NK-92 treated with Interleukin-12 subunit alpha and Interleukin-12 subunit beta, amount 100 ng/mL, for 24 hours (cell line): ENCODE results near the gene ADAMTS3.

Experiments
- DNase-seq: peaks from one replicate; lab custom pipeline; 2025; lab: John Stamatoyannopoulos, UW

The ADAMTS3 gene

DNA sequence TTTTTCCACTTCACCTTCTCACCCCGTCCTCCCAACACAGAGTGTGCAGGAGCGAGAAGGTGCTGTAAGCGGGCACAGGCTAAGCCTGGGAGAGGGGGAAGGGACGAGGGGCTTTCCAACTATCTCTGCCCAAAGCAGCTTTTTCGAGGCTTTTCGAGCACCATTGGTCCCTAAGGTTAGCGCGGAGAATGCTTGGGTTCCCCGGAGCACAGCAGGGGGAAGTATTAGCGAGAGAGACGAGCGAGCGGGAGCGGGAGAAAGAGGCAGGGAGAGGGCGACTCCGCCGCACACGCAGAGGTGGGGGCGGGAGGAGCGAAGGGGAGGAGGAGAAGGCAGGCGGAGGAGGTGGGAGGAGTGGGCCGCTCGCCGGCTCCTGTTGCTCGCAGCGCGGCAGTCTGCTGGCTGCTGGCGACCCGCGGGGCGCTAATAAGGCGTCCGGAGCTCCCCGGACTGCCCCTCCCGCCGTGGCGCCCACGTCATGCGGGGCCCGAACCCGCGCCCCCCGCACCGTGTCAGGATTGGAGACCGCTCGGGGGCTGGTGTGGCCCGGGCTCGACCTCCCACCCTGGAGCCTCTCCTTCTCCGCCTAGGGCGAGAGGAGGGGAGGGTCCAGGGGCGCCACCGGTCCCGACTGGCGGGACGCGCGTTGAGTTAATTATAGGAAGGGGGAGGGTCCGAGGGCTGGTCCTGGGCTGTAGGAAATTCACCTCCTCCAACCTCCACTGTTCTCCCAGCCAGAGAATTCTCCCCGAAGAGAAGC is at the start of gene ADAMTS3:
ADAMTS3 (minus strand) TSS at position 263 of the 760 bp plus-strand sequence. CDS start 459 bp downstream, outside the sequence.
- no peak for DNase-seq

- no peak for DNase-seq
Observed at GRCh38 chr4:72613959-72614358, 44.9 kb upstream of the ADAMTS3 start.

- no peak for DNase-seq
Observed at GRCh38 chr4:72606751-72607150, 37.7 kb upstream of the ADAMTS3 start.

- no peak for DNase-seq
Observed at GRCh38 chr4:72604324-72604723, 35.3 kb upstream of the ADAMTS3 start.

DNA sequence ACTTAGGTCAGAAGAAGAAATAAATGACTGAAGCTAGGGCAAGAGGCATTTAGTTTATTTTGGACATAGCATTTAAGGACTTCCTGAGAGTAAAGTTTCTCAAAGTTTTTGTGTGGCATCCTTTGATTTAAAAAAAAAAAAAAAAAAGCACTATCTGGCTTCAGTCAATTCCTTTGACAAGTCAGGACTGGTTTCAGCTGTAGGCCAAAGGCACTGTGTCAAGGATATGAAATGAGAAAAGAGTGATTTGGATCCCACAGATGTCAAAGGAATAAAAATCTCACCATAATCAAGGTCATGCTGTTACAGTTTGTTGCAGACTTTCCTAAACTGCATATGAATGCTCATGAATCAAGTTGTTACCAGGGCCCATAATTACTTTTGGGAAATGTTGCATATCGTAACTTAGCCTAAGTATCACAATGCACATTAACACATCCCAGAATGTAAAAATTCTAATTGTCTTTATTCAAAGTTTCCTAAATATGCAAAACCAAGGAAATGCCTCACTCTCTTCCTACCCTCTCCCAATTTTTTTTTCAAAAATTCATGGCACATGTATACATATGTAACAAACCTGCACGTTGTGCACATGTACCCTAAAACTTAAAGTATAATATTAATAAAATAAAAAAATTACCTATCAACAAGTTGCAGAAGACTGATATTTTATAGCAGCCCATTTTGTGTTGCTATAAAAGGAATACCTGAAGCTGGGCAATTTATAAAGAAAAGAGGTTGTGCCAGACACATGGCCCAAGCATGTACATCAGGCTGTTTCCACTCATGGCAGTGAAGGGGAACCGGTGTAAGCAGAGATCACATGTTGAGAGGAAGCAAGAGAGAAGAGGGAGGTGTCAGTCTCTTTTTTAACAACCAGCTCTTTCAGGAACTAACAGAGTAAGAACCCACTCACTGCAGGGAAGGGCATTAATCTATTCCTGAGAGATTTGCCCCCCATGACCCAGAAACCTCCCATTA is 33.7 kb upstream of the ADAMTS3 start:
- DNase-seq, result no peak

DNA sequence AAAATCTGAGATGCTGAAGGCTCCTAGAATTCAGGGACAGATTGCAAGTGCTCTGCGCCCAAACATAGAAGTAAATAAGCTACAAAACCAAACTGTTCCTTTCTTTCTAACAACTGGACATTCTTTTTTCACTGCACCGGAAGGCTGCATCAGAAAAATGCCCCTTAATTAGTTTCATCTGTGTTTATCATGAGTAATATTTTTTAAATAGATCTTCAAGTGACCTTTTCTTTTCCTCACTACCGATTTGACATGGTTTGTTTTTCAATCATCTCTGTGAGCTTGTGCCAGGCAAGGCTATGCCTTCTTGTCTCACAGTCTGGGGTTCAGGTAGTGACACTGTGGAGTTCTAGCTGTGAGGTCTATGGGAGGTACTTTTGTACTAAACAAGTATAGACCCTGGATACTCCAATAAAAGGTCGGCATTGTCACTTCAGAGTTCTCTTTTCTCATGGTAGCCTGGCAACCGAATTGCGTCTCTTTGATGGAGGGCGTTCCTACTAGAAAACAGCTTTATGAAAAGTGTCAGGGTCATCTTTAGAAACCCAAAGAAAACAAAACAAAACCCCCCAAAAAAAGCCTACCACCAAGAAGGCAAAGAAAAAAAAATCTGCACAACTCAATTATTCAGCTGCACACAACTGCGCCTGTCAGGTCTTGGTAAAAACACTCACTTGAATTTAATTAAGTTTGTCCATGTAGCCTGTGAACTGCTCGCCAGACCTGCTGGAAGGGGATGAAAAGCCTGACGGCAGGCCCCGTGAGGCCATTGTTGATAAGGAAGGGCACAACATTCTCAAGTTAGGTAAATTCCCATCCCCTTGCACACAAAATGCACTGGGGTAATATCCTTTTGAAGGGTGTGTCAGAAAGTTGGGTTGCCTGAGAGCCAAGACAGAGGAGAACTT is 22.8 kb upstream of the ADAMTS3 start:
- no peak for DNase-seq

- no peak for DNase-seq
Observed at GRCh38 chr4:72587334-72587733, 18.3 kb upstream of the ADAMTS3 start.

DNA sequence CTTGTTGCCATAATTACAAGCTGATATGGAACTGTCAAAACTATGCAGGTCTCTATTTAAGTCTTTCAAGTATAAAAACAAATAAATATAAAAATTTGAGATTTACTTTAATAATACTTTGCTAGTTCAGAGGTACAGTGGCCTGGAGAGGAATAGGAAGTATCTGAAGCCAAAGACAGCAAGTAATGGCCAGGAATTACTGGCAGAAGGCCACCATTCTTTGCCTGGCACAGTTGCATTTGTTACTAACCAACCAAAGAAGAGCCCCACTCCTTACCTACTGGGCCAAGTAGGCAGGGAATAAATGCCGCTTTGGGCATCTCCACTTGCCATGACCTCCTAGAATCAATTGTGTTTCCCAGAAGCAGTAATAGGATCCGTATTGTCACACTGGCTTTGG is 13.8 kb upstream of the ADAMTS3 start:
- DNase-seq, result no peak

DNA sequence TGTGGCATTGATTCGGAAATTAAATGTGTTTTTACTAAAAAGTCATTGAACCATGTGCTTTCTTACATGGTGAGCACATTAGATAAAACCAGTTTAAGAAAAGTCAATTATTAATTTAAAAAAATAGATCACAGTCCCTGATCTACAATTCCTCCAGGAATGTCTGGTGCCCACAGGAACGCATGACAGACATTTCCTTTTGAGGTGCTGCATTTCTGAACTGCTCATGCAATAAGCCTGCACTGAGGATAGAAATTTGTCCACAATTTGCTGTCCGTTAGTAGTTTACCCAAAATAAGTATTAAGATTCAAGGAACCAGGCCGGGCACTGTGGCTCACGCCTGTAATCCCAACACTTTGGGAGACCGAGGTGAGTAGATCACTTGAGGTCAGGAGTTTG is 8.2 kb upstream of the ADAMTS3 start:
- no peak for DNase-seq

- DNase-seq, result no peak
Observed at GRCh38 chr4:72571337-72571736, 2.3 kb upstream of the ADAMTS3 start.

- DNase-seq, result no peak
Observed at GRCh38 chr4:72569719-72570235, 756 bp upstream of the ADAMTS3 start.

- no peak for DNase-seq
Observed at GRCh38 chr4:72567821-72568675, 973 bp downstream of the ADAMTS3 start.

DNA sequence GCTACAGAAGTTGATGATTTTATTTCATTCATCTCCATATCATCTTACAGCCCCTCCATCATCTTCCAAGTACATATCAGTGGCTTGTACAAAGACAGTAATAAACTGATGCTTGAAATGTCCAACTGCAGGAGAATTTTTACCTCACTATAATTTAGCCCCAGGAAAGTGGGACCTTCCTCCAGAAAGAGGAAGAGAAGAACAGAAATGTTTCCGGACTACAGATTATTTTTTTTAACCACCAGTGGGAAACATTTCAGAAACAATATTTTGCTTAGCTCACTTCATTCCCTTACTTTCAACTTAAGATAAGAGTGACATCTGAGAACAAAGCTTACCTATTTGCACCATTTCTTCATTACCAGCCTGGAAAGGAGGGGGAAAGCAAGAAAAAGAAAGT is 2.0 kb downstream of the ADAMTS3 start:
- no peak for DNase-seq

DNA sequence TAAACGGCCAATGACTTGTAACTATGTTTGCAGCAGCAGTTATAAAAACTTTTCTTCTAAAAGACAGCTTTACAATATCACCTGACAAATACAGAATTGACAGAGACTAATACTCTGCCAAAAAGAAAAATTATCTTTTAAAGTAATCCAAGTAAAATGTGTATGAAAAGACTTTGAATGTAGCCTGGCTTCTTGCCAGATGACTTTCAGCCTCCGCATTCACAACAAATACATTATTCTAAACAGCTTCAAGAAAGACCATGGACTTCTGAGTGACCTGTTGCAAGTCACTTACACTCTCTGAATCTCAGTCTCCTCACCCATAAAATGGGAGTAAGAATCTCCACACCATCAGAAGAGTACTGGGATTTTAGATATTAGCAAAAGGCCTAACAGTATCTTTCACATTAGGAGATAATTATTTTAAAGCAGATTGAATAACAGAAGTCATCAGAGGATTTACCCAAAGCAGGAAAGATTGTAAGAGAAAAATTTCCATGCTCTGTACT is 2.5 kb downstream of the ADAMTS3 start:
- DNase-seq, result no peak

- DNase-seq, result no peak
Observed at GRCh38 chr4:72564789-72565188, 4.2 kb downstream of the ADAMTS3 start.

DNA sequence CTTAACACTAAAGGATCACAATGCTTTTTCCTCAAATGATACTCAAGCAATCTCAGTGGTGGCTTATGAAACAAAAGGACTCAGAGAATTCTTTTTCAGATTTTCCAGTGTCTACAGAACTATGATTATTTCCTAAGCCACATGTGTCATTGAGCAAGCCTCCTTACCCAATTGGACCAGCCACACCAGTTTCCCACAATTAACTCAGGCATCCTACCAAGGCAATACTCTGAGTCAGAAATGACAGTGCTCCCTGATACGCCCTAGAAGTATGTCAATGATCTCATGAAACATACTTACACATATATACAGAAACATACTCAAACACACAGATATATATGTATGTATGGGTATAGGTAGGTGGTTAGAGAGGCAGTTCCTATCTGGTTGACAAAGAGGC is 4.8 kb downstream of the ADAMTS3 start:
- DNase-seq, result no peak

- no peak for DNase-seq
Observed at GRCh38 chr4:72558655-72559054, 10.4 kb downstream of the ADAMTS3 start.

DNA sequence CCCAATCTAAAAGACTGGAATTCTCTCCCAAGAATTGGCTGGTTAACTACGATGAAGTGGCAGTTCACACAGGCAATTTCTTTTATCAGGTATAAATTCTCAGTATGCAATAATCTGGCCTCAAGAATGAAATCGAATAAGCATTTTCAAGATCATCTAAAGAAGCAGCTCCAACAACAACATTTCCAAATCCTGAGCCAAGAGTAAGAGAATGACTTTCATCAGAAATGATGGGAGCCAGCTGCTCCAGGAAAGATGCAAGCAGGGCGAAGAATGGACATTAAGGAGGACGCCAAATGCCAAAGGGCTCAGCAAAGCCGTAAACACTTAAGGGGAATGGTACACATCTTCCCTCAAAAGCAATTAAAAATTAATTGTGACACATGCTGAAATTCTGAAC is 12.0 kb downstream of the ADAMTS3 start:
- no peak for DNase-seq

- DNase-seq, result no peak
Observed at GRCh38 chr4:72555377-72555831, 13.6 kb downstream of the ADAMTS3 start.

DNA sequence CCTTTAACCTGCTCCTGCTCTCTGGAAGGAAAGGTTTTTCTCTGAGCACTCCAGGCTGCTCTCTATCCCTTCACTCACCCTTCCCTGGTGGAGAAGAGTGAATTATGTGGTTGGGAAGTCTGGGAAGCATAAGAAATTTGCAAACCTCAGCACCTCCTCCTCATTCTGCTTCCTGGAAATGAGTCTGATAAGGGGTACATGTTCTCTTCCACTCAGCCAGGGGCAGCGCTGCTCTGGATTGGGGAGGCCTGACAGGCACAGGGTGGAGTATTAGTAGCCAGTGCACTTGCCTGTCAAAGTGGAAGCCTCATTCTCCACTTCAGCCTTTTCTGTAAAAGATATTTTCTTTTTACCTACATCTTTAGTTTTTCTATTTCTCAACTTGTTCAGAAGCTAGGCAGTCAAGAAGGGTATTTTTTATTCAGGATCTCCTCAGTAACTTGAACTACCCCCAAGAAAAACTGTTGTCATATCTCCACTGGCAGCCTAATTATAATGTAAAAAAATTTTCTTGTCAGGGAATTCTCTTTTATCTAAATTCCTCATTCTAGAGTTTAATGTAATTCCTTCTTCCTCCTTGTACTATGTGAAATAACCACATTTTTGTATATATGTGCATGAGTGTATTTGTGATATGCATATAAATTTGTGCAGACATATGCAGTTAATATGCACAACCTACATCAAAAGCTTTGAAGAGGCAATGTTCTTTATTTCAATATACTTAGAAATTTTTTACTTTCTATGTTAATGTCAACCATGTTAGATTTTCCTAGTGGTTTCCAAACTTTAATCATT is 15.3 kb downstream of the ADAMTS3 start:
- DNase-seq, result no peak
